Thoracic aorta (tissue), 2 donors: ENCODE measurements around the gene RASL11A. TPM values are rescaled to one million over a fixed set of nuclear protein-coding genes. Genes with fewer than 3 reads are reported as not detected.
"Not testable (repeated sequence)": the region's sequence is repeated elsewhere in the genome, so short reads cannot be mapped to it uniquely, and the experiment has no call there.

Experiments used
- ATAC-seq: fragments of 150-250 bp; one replicate; pipeline ENCODE4 v1.8.0; 2017; ENCODE audit warnings: low read depth; ENCODE audit not compliant: insufficient number of reproducible peaks, low FRiP score
- DNase-seq: peaks from one replicate; pipeline ENCODE4 v3.0.0-alpha.2; 2020; ENCODE audit warnings: low spot score
- H3K27ac ChIP-seq, 2 donors: fragments of 200-600 bp; sonication (generic); 1 replicate in 1 of 2; 2 replicates in 1 of 2; pipeline ENCODE4 v1.5.1; 2016; ENCODE audit warnings: mild to moderate bottlenecking in 2 of 2, moderate library complexity in 2 of 2
- H3K27me3 ChIP-seq: fragments of 200-600 bp; sonication (generic); replicated peaks from 2 replicates; pipeline ENCODE4 v1.6.0; 2016; ENCODE audit warnings: mild to moderate bottlenecking; ENCODE audit not compliant: insufficient read depth
- H3K36me3 ChIP-seq: fragments of 200-600 bp; sonication (generic); one replicate; pipeline ENCODE4 v1.5.1; 2016
- H3K4me1 ChIP-seq, 2 donors: fragments of 200-600 bp; sonication (generic); 1 replicate in 1 of 2; 2 replicates in 1 of 2; pipeline versions ENCODE4 v1.5.1 to v1.6.0; 2016; ENCODE audit warnings: low read depth in 2 of 2, mild to moderate bottlenecking in 1 of 2; ENCODE audit not compliant: control insufficient read depth in 1 of 2
- H3K4me3 ChIP-seq: fragments of 200-600 bp; sonication (generic); 2 replicates; pipeline ENCODE4 v1.5.1; 2016; ENCODE audit warnings: mild to moderate bottlenecking
- H3K9me3 ChIP-seq: fragments of 200-600 bp; sonication (generic); 2 replicates; pipeline ENCODE4 v1.5.1; 2016
- total RNA-seq, 2 donors: library from RNA; depleted of rRNA; stranded (reverse); fragments of >200 nt; gene quantifications; one replicate each; pipeline versions ENCODE4 v1.1.0 to v1.2.3, GENCODE V29; 2016
- TF ChIP-seq, protein P1 (sequence below): fragments of 200-600 bp; sonication (generic); IDR thresholded peaks from one replicate; pipeline ENCODE4 v1.5.1; 2019; ENCODE audit warnings: antibody characterized with exemption

The RASL11A gene
- total RNA-seq, 2 donors from 2014 or later: 57.6 to 81.6 TPM

DNA sequence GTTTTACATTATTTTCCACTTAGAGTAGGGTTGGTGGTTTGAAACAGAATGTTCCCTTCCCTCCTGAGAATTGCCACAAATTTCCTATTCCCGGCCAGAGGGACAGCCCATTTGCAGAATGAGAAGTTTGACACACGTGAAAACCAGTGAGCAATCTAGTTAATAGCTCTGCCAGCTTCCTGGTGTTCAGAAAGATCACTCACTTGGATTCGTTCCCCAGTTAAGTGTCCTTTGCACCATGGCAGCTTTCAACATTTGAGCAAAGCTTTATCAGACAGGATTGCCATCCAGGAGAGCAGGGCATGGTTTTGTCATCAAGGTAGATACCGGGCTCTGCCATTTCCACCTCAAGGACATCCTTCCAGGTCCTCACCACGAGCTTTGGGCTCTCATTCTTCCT lies 28.2 kb downstream of the RASL11A start:
- TF ChIP-seq, protein P1, sequence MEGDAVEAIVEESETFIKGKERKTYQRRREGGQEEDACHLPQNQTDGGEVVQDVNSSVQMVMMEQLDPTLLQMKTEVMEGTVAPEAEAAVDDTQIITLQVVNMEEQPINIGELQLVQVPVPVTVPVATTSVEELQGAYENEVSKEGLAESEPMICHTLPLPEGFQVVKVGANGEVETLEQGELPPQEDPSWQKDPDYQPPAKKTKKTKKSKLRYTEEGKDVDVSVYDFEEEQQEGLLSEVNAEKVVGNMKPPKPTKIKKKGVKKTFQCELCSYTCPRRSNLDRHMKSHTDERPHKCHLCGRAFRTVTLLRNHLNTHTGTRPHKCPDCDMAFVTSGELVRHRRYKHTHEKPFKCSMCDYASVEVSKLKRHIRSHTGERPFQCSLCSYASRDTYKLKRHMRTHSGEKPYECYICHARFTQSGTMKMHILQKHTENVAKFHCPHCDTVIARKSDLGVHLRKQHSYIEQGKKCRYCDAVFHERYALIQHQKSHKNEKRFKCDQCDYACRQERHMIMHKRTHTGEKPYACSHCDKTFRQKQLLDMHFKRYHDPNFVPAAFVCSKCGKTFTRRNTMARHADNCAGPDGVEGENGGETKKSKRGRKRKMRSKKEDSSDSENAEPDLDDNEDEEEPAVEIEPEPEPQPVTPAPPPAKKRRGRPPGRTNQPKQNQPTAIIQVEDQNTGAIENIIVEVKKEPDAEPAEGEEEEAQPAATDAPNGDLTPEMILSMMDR: no peak
- Histone ChIP-seq H3K36me3 (no peaks in the 10 kb centered on the region), H3K4me1 (no peaks in the 10 kb centered on the region), H3K9me3 (no peaks in the 10 kb centered on the region), H3K27ac (no peak overlapping the region), H3K4me3 (no peak overlapping the region), H3K27me3 (no peaks in the 10 kb centered on the region)
- no peak for ATAC-seq
- DNase-seq: no peak

DNA sequence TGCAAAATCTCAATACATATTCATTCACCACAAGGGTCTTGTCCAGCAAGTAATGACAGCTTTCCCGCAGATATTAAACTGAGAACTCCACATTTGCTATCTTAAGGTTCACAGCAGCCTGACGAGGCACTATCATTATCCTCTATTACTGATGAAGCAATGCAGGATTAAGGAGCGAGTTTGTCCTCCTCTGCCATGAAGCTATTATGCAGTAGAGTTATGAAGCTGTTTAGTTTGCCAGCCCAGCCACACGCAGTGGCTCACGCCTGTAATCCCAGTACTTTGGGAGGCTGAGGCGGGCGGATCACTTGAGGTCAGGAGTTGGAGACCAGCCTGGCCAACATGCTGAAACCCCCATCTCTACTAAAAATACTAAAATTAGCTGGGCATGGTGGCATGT lies 29.8 kb downstream of the RASL11A start:
- not testable (repeated sequence) for H3K27ac ChIP-seq, H3K36me3 ChIP-seq, H3K9me3 ChIP-seq, H3K27me3 ChIP-seq, DNase-seq, H3K4me3 ChIP-seq, H3K4me1 ChIP-seq, ATAC-seq

DNA sequence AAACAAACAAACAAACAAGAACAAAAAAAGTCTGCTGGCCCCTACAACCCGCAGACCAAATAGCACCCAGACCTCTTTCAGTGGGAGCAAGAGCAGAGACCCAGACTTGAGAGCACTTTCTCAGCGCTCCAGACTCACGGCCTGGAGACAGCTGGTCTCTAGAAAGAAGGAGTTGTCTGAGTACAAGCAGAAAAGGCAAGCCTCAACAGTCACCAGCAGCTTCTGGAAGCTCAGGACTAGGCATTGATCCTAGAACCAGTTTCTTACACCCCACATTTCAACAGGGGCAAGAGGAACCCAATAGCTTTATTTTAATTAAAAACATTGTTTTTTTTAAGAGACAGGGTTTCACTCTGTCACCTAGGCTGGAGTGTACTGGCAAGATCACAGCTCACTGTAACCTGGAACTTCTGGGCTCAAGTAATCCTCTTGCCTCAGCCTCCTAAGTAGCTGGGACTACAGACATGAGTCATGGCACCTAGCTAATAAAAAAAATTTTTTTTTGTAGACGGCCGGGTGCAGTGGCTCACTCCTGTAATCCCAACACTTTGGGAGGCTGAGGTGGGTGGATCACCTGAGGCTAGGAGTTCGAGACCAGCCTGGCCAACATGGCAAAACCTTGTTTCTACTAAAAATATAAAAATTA lies 30.4 kb downstream of the RASL11A start:
- Histone ChIP-seq H3K4me1 (no peaks in the 10 kb centered on the region), H3K27me3 (no peaks in the 10 kb centered on the region), H3K9me3 (no peaks in the 10 kb centered on the region), H3K4me3 (no peak overlapping the region), H3K27ac (no peak overlapping the region), H3K36me3 (no peaks in the 10 kb centered on the region)
- ATAC-seq (no peak), DNase-seq (no peak)
- TF ChIP-seq, protein P1: no peak

DNA sequence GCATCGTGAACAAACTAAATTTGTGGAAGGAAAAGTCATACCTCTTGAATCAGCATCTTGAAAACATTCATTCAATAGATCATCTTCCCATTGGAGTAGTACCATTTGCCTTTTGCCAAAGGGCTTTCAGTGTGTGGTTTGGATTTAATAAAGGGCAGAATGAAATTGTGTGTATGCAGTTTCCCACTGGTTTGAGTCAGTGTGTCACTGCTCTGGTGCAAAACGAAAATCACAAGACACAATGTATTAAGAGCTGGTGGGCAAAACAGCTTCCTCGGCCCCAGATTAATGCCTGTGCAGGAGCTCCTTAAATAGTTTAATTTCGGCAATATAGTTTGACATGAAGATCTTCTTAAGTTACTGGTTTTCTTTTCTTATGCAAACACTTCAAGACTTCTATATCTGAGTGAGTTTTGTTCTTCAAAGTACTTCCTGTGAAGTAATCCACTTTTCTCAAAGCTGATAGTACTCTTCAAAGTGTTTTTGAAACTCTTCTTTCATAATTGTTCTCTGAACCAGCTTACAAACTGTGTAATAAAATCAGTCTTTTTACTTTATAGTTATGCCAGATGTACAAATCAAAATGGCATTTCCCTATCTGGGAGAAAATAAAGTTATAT lies 32.1 kb downstream of the RASL11A start:
- ATAC-seq: no peak
- Histone ChIP-seq H3K4me3 (no peak overlapping the region), H3K36me3 (no peaks in the 10 kb centered on the region), H3K27me3 (no peaks in the 10 kb centered on the region), H3K4me1 (no peaks in the 10 kb centered on the region), H3K27ac (no peak overlapping the region), H3K9me3 (no peaks in the 10 kb centered on the region)
- TF ChIP-seq, protein P1: no peak
- DNase-seq: no peak

DNA sequence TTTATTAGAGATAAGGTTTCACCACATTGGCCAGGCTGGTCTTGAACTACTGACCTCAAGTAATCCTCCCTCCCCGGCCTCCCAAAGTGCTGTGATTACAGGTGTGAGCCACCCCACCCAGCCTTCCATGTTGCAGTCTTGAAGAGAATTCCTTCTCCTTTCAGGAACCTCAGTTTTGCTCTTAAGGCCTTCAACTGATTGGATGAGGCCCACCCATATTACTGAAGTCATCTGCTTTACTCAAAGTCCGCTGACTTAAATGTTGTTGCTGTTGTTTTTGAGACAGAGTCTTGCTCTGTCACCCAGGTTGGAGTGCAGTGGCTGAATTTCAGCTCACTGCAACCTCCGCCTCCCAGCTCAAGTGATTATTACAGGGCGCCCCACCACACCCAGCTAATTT lies 33.5 kb downstream of the RASL11A start:
- DNase-seq: no peak
- no peaks in the 10 kb centered on the region for H3K9me3 ChIP-seq
- H3K27ac ChIP-seq: no peak overlapping the region
- H3K4me3 ChIP-seq: no peak overlapping the region
- no peak for ATAC-seq
- no peaks in the 10 kb centered on the region for H3K36me3 ChIP-seq
- TF ChIP-seq, protein P1: no peak
- H3K4me1 ChIP-seq: no peaks in the 10 kb centered on the region
- no peaks in the 10 kb centered on the region for H3K27me3 ChIP-seq
